ENCODE data around the gene PIGR. TPM values are rescaled to one million over a fixed set of nuclear protein-coding genes. Genes with fewer than 3 reads are reported as not detected.

The PIGR gene
- total and polyA plus RNA-seq, 2 donors (not counting 3 experiments of a cell fraction or from before 2014, with no cell fraction given), result not detected

DNA sequence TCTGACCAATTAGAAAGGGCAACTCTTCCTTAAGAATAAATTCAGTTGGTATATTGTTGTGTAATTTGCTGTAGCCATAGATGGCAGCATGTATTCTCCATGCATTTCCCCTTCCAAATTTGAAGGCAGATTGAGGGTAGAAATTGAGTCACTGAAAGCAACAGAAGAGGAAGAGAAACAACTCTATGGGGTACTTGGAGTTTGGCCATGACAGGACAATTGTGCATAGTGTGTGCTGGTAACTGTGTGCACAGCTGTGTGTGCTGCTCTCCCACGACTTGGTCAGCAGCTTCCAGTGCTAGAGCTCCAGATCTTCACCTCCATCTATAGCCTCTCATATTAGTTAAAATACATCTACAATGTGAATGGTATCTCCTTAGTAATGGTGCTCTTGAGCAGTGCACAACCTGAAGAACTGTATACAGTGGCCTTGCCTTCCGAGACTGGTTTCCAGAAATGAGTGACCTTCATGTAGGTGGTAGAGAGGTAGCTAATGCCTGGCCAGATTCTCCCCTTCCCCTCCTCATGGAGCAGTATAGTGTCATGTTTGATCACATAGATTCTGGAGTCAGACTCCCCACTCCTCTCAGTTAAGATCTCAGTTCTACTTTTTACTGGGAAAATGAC lies 24.9 kb upstream of the PIGR start:
- intact Hi-C loops (cut with micrococcal nuclease), result no loop called here
- CTCF ChIA-PET, result interaction anchor here (1.6 kb wide), 1 partner anchor 11 kb away, joined by 6 read pairs; no protein-coding TSS in a partner anchor
- POLR2A ChIA-PET, result no interaction called here
- H3K4me2 ChIP-seq (ENCODE audit: insufficient read depth, low read length), result no peak overlapping the region
- no TSS peak for BruUV-seq (replicated peaks)
- H3K9me3 ChIP-seq (replicated peaks; ENCODE audit: control insufficient read depth, insufficient read depth, low read length), result no peaks in the 10 kb centered on the region
- no peak overlapping the region for H3K9ac ChIP-seq (replicated peaks; ENCODE audit: extremely low read depth, insufficient read depth, low read length)
- FAIRE-seq, result no peak
- TF ChIP-seq GATA2 (IDR thresholded peaks at IDR 0.05; ENCODE audit: insufficient read depth, insufficient read length, low read depth, low read length) (no peak), FOS (IDR thresholded peaks at IDR 0.05; ENCODE audit: borderline replicate concordance, insufficient read depth, low read length) (no peak), JUN (IDR thresholded peaks at IDR 0.05; ENCODE audit: borderline replicate concordance, insufficient read depth, insufficient read length, low read depth) (no peak), POLR2AphosphoS5 (IDR thresholded peaks at IDR 0.05; ENCODE audit: insufficient read depth, low read depth, low read length) (no peak), EZH2 (IDR thresholded peaks at IDR 0.05; ENCODE audit: borderline replicate concordance, low read depth, low read length, severe bottlenecking) (no peak), POLR2A (IDR thresholded peaks at IDR 0.05; ENCODE audit: low read depth, low read length) (no peak), MYC (IDR thresholded peaks at IDR 0.05; ENCODE audit: low read depth, low read length) (no peak)
- TF ChIP-seq, protein P1, sequence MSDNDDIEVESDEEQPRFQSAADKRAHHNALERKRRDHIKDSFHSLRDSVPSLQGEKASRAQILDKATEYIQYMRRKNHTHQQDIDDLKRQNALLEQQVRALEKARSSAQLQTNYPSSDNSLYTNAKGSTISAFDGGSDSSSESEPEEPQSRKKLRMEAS (IDR thresholded peaks at IDR 0.05; ENCODE audit: insufficient read depth, insufficient read length), result no peak
- TF ChIP-seq, protein P2, sequence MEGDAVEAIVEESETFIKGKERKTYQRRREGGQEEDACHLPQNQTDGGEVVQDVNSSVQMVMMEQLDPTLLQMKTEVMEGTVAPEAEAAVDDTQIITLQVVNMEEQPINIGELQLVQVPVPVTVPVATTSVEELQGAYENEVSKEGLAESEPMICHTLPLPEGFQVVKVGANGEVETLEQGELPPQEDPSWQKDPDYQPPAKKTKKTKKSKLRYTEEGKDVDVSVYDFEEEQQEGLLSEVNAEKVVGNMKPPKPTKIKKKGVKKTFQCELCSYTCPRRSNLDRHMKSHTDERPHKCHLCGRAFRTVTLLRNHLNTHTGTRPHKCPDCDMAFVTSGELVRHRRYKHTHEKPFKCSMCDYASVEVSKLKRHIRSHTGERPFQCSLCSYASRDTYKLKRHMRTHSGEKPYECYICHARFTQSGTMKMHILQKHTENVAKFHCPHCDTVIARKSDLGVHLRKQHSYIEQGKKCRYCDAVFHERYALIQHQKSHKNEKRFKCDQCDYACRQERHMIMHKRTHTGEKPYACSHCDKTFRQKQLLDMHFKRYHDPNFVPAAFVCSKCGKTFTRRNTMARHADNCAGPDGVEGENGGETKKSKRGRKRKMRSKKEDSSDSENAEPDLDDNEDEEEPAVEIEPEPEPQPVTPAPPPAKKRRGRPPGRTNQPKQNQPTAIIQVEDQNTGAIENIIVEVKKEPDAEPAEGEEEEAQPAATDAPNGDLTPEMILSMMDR (IDR thresholded peaks at IDR 0.05; ENCODE audit: extremely low read depth in 1 of 2, insufficient read depth in 1 of 2, low read depth in 1 of 2, low read length in 2 of 2), result no peak
- no peak for DNase-seq (ENCODE audit: low read depth, low spot score)
- H4K20me1 ChIP-seq (replicated peaks; ENCODE audit: control insufficient read depth, extremely low read depth, insufficient read depth, low read length), result no peaks in the 10 kb centered on the region
- no peaks in the 10 kb centered on the region for H3K79me2 ChIP-seq (ENCODE audit: control insufficient read depth, insufficient read depth, low read length)
- dilution Hi-C loops (cut with MboI; ENCODE audit: extremely low pct_ligation_motif_present, low sequenced_read_pairs), result no loop called here
- H3K9me1 ChIP-seq (replicated peaks; ENCODE audit: control insufficient read depth, extremely low read depth, insufficient read depth, low read length), result no peaks in the 10 kb centered on the region
- H3K27me3 ChIP-seq (ENCODE audit: control insufficient read depth in 2 of 2, insufficient read depth in 2 of 2, low read length in 2 of 2), result peaks cover 2 to 10% of the 10 kb centered on the region in 2 experiments
- H3K4me1 ChIP-seq (ENCODE audit: control insufficient read depth, extremely low read depth, insufficient read depth, low read length), result no peaks in the 10 kb centered on the region
- no peak overlapping the region for H3K27ac ChIP-seq (ENCODE audit: insufficient read depth, low read depth, low read length)
- no peak overlapping the region for H3K4me3 ChIP-seq (replicated peaks in 1 of 3; ENCODE audit: insufficient read depth in 1 of 3, low read depth in 1 of 3, low read length in 3 of 3)
- H3K36me3 ChIP-seq (ENCODE audit: control insufficient read depth in 2 of 2, extremely low read depth in 1 of 2, insufficient read depth in 2 of 2, low read length in 2 of 2), result no peaks in the 10 kb centered on the region
- no peak overlapping the region for H2AFZ ChIP-seq (ENCODE audit: low read depth, low read length)

Measured in endothelial cell of umbilical vein (primary cell).